HG03039 (cell line): ENCODE results near the gene KLHL8.
"Not testable (repeated sequence)": the region's sequence is repeated elsewhere in the genome, so short reads cannot be mapped to it uniquely, and the experiment has no call there.

Experiments used
- ATAC-seq: cut with Tn5 transposase; IDR thresholded peaks from one replicate; pipeline ENCODE4 v1.9.1; 2021; ENCODE audit warnings: mild to moderate bottlenecking, moderate library complexity; ENCODE audit not compliant: unreplicated experiment

KLHL8 gene

DNA sequence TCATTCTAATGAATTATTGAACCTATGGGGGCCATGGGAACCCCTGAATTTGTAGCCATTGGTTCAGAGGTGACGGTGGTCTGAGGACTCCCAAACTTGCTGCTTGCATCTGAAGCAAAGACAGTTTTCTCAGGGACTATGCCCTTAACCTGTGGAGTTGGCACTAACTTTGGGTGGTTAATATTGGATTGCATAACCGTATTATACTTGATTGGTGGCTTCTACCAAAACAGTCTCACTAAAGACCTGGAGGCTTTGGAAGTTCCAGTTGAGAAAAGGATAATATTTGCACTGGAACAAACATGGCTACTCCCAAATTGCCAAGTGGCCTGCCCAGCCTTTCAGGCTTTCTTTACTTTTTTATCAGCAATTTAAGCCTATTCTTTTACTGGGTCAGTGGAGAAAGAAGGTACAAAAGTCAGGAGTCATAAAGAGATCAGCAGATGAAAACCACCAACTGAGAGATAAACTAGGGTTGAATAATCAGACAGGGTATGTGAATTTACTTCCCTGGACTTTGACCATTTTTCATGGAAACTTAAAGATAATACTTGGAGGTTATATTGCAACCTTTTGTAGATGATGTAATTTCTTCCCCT lies 7.9 kb upstream of the KLHL8 start:
- no peak for ATAC-seq

DNA sequence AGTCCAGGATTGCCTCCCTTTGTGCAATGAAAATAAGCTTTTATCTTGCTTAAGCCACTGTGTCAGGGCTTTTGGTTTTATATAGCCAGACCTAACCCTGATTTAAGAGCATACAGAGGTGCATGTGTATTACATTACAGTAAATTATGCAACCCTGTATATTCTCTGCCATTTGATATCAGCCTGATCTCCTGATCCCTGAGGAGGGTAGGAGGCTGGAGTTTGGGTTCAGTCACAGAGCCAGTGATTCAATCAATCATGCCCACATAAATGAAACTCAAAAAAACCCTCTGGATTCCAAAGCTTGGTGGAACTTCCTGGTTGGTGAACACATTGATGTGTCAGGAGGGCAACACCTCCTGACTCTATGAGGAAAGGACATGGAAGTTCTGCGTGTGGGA lies 7.3 kb upstream of the KLHL8 start:
- no peak for ATAC-seq

DNA sequence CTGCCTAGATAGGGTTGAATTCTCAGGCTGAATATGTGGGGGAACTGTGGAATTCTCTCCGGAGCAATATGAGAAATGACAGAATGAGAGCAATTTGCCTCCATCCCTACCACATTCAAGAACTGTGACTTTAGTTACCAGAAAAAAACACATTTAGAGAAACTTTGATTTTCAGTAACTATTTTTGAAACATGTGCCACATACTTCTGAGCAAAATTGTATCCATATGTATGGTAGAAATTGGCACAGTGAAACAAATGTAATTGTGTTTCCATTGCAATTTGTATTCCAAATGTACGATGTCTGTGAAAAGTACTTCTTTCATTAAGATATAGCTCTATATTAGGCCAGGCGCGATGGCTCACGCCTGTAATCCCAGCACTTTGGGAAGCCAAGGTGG lies 5.5 kb upstream of the KLHL8 start:
- ATAC-seq: no peak

DNA sequence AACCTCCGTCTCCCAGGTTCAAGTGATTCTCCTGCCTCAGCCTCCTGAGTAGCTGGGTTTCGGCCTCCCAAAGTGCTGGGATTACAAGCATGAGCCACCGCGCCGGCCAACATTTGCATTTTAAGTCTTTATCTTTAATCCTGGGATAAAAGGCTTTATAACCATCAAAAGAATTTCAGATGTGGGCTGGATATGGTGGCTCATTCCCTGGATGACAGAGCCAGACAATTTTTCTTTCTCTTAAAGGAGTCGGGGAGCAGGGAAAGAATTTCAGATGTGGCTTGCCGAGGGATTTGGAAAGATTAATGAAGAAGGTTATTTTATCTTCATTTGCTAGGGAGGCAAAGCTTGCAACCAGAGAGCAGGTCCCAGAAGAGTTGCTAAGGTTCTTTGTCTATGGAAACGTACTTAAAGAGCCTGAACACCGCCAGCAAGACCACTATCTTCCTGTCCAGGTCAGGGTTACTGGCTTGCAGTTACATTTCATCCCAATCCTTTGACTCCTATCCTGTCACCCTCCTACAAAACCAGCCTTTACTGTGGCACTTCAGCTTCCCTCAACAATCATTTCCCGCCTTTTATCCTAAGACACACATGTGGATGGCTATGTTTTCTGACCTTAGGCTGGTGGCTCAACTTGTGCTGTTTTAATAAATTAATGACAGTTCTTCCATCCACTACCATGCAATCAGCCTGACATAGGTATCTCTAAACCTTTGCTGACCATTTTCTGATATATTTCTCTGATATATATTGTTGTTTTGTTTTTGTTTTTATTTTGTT lies 3.9 kb upstream of the KLHL8 start:
- ATAC-seq: no peak

DNA sequence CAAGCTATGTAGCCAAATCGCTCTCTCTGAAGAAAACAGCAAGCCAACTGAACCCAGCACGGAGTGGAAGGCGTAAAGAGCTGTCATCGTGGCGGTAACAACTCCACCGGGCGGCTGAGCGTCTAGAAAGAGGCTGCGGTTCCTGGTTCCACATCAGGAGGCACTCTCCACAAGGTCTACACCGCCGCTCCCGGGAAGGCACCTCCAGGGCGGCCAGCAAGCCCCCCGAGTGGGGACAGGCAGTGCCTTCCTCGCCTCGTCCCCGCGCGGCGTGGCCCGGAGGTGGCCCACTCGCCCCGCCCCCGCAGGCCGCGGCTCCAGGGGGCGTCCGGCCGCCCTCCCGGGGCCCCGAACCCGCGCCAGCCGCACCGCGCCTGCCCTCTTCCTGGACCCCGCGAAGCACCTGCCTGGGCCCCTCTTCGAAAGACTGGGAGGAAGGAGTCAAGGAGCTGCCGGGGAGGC lies 755 bp downstream of the KLHL8 start:
- peak; percentile 25 for ATAC-seq

GRCh38 chr4:87217235-87217763 lies 3.1 kb downstream of the KLHL8 start:
- ATAC-seq: not testable (repeated sequence)

DNA sequence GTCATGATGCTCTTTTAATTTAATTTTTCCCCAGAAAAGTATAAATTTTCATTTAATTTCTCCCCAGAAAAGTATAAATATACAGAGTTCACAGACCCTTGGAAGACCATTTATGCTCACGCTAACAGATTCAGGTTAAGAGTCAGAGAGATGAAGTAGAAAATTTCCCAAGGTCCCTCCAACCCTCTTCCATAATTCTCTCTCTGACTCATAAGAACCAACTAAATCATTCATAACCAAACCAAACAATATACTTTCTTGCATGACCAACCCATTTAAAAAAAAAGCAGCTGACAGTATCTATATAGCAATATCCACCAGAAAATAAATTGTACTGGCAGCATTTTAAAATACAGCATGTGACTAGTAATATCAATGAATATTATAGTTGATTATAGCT lies 3.9 kb downstream of the KLHL8 start:
- no peak for ATAC-seq

DNA sequence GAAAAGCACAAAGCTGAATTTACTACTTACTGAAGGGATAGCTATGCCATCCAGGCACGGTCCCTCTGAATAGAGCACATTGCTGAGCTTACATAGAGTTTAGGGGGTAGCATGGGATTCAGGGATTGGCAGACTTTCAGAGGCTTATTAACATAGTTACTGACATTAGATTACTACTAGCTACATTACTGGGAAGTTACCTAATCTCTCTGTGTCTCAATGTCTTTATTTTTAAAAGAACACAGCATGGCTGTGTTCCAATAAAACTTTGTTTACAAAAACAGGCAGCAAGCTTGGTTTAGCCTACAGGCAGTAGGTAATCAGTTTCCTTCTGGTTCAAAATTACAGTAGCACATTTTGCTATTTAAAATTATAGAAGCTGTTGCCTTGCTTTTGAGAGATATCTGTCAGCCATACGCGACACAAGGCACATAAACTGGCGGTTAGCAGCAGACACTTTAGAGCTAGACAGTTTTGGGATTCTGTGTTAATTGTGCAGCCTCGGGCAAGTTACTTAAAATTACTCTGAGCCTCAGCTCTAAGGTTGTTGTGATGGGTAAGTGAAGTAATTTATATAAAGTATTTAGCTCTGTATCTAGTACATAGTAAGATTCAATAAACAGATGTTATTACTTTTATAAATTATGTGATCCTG lies 6.9 kb downstream of the KLHL8 start:
- ATAC-seq: no peak

DNA sequence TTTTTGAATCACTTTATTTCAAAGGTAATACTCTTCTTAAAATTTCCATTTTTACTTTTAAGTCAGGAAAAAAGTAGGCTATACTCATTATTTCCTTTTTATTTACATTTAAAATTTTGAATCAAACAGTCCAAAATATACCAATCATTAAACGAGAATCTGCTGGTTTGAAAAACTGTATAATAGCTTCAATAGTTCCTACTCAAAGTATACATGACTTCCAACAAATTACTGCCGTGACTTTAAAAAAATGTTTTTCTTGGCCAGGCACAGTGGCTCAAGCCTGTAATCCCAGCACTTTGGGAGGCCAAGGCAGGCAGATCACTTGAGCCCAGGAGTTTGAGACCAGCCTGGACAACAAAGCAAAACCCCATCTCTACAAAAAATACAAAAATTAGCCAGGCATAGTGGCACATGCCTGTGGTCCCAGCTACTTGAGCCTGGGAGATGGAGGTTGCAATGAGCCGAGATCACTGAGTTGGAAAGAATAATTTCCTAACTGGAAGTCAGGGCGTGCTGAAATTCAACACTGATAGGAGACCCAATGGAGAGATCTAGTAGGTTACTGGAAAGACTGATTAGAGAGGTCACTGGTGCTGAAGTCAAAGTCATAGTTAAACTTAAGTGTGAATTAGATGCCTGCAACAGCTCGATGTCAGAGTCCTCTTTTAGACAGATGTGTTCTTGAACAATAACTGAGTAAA lies 9.0 kb downstream of the KLHL8 start:
- no peak for ATAC-seq

GRCh38 chr4:87209696-87210095 lies 10.7 kb downstream of the KLHL8 start:
- ATAC-seq: peak; percentile 62

GRCh38 chr4:87209182-87209581 lies 11.2 kb downstream of the KLHL8 start:
- ATAC-seq: no peak

- ATAC-seq: no peak
These were observed 15.9 kb downstream of the KLHL8 start for GRCh38 chr4:87204559-87204958.

DNA sequence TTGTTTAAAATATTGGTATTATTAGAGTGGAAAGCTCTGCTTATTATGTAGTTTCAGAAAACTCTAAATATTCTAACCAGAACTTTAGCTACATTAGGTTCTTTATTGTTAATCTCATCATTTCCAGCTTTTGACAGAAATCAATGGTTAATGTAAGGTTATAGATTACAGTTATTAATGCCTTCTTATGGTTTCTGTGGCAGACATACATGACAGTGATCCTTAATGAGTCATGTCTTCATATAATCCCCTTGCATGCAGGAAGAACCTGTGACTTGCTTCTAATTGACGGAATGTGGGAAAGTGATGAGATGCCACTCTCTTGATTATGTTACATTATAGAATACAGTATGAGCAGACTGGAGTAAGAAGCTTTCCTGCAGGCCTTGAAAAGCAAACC lies 23.5 kb downstream of the KLHL8 start:
- ATAC-seq: no peak

- ATAC-seq: no peak
These were observed 24.3 kb downstream of the KLHL8 start for GRCh38 chr4:87196146-87196545.

DNA sequence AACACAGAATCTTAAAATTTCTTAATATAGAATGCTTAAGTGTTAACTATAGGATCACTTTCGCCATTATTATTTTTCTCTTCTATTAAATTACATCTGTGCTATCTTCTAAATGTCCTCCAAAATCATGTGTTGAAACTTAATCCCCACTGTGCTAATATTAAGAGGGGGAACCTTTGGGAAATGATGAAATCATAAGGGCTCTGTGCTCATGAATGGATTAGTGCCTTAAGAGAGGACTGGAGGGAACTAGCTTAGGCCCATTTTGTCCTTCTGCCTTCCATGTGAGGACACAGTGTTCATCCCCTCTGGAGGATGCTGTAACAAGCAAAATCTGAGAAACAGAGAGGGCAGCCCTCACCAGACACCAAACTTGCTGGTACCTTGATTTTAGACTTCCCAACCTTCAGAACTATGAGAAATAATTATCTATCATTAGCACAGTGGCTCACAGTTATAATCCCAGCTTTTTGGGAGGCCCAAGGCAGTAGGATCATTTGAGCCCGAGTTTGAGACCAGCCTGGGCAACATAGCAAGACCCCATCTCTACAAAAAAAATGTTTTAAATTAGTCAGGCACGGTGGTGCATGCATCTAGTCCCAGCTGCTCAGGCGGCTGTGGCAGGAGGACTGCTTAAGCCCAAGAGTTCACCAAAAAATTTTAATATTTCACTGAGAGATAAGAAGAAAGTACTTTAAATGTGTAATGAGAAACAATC lies 26.3 kb downstream of the KLHL8 start:
- no peak for ATAC-seq

- ATAC-seq: no peak
These were observed 28.1 kb downstream of the KLHL8 start for GRCh38 chr4:87192145-87192919.

GRCh38 chr4:87188932-87189331 lies 31.5 kb downstream of the KLHL8 start:
- ATAC-seq: no peak

DNA sequence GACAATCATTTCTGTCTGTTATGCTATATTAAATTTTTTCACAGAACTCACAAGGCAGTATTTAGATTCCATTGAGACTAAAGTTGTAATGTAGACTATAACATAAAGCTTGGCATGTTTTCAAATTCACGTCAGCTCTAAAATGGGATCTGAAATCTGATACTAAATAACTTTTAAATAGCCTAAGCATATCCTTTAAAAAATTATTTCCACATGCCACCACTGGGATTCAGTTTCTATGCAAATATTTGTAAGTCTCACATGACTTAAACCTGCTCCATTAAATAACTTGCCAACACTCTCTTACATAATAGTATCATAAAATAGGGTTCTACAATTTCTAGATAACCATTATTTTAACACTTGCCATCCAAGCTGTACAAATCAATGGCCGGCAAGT lies 32.4 kb downstream of the KLHL8 start:
- ATAC-seq: no peak

DNA sequence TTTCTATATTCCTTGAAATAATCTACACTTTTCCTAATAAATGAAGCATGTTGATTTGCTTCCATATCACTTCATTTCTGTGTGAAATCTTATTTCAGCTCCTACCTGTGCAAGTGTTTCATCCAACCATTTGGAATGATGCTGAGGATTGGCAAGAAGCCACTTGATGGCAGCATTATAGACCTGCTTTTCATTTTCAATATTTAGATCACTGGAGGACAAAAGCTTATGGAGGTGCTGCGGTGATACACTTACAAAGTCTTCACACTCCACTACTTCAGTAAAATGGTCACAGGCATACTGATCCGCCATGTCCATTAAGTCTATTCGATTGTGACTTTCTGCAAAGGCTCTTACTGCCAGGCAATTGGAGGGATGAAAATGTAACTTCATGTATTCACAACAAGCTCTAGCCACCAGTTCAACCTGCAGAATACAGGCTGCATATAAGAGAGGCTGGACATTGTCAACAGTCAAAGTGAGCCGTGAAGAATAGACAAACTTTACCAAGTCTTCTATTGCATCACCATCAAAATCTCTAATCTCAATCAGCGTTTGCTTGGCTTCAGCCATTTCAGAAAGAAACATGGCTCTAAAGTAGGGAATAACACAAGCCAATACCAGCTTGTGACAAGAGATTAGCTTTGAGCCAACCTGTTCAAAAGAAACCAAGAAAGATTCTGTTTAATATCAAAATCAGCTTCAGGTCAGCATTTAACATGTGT lies 35.1 kb downstream of the KLHL8 start:
- ATAC-seq: no peak
